Gastroesophageal sphincter (tissue), 3 donors: ENCODE results near the gene GPR26.

Experiments
- EP300 ChIP-seq: sonication (generic); formaldehyde crosslinking; IDR thresholded peaks from one replicate; pipeline ENCODE4 v1.6.1; 2017; ENCODE audit warnings: antibody characterized with exemption, mild to moderate bottlenecking
- POLR2A ChIP-seq, 2 donors: fragments of 450-650 bp; IDR thresholded peaks; one replicate each; pipeline ENCODE4 v1.6.1; 2017; ENCODE audit warnings: antibody characterized with exemption in 2 of 2, mild to moderate bottlenecking in 2 of 2, moderate library complexity in 1 of 2
- TF ChIP-seq, protein P1 (sequence below), 4 experiments: fragments of 200-600 bp in 2 of 4; fragments of 450-650 bp in 2 of 4; sonication (generic) in 1 of 4; IDR thresholded peaks; one replicate each; pipeline ENCODE4 v1.5.1; 2017 to 2019; ENCODE audit warnings: antibody characterized with exemption in 4 of 4, mild to moderate bottlenecking in 2 of 4, moderate library complexity in 2 of 4

DNA sequence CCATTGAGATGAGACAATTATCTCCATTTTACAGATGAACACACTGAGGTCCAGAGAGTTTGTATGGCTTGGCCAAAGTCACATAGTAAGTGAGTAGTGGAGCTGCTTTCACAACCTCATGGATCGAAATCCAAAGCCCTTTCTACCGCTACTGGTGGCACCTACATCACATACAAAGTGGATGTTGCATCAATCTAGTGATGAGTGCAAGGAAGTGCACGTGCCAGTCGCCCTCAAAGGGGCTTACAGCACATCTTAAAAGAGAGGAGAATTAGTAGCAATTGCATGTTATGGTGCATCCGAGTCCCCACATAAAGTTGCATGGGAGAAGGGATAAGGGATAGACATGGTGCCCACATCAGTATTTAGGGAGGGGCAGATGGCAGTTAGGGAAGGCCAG, 31.0 kb upstream of the GPR26 start:
- TF ChIP-seq, protein P1, sequence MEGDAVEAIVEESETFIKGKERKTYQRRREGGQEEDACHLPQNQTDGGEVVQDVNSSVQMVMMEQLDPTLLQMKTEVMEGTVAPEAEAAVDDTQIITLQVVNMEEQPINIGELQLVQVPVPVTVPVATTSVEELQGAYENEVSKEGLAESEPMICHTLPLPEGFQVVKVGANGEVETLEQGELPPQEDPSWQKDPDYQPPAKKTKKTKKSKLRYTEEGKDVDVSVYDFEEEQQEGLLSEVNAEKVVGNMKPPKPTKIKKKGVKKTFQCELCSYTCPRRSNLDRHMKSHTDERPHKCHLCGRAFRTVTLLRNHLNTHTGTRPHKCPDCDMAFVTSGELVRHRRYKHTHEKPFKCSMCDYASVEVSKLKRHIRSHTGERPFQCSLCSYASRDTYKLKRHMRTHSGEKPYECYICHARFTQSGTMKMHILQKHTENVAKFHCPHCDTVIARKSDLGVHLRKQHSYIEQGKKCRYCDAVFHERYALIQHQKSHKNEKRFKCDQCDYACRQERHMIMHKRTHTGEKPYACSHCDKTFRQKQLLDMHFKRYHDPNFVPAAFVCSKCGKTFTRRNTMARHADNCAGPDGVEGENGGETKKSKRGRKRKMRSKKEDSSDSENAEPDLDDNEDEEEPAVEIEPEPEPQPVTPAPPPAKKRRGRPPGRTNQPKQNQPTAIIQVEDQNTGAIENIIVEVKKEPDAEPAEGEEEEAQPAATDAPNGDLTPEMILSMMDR (IDR thresholded peaks at IDR 0.05): no peak
- TF ChIP-seq POLR2A (IDR thresholded peaks at IDR 0.05) (no peak), EP300 (no peak)
